K562 (cell line): ENCODE data around the gene MFAP1. TPM values are rescaled to one million over a fixed set of nuclear protein-coding genes. Genes with fewer than 3 reads are reported as not detected.
A peak's percentile ranks its signal among the peaks of the same experiment; 100 is the strongest.

Source experiments
- BRCA1 ChIP-seq, 2 experiments: fragments of 450-650 bp in 1 of 2; sonication (generic) in 1 of 2; formaldehyde crosslinking in 1 of 2; IDR thresholded peaks; 2 replicates each; pipeline versions ENCODE4 v1.5.0 to v1.6.1; 2017 to 2020; ENCODE audit warnings: mild to moderate bottlenecking in 1 of 2, missing genetic modification reagents in 1 of 2
- DMBX1 ChIP-seq: fragments of 250-450 bp; sonication (Bioruptor Pico); IDR thresholded peaks from 2 replicates; pipeline ENCODE4 v1.8.0; 2022; ENCODE audit warnings: inconsistent platforms, mild to moderate bottlenecking, moderate library complexity, borderline replicate concordance
- ETS2 ChIP-seq: IDR thresholded peaks from 2 replicates; pipeline ENCODE4 v1.6.1; 2016; ENCODE audit warnings: borderline replicate concordance, missing genetic modification characterization, mild to moderate bottlenecking, moderate library complexity, missing compliant biosample characterization; ENCODE audit not compliant: poor library complexity, severe bottlenecking
- HDGF ChIP-seq: fragments of 450-650 bp; IDR thresholded peaks from 2 replicates; pipeline ENCODE4 v1.6.1; 2016
- ILF3 ChIP-seq: fragments of 450-650 bp; IDR thresholded peaks from 2 replicates; pipeline ENCODE4 v1.6.1; 2018; ENCODE audit warnings: antibody characterized with exemption, mild to moderate bottlenecking, moderate library complexity, borderline replicate concordance
- MAFK ChIP-seq: IDR thresholded peaks from 2 replicates; pipeline ENCODE4 v1.6.1; 2011; ENCODE audit warnings: low read length, improper control_type of control experiment
- NR2F6 ChIP-seq: fragments of 450-650 bp; formaldehyde crosslinking; IDR thresholded peaks from 2 replicates; pipeline ENCODE4 v1.4.0; 2020; ENCODE audit warnings: mild to moderate bottlenecking
- POLR2B ChIP-seq: fragments of 450-650 bp; IDR thresholded peaks from 2 replicates; pipeline ENCODE4 v1.6.1; 2018; ENCODE audit warnings: low read depth; ENCODE audit not compliant: partially characterized antibody
- SPI1 ChIP-seq: IDR thresholded peaks from 2 replicates; pipeline ENCODE4 v1.6.1; 2011; ENCODE audit warnings: low read depth, low read length, control low read depth, borderline replicate concordance
- SREBF2 ChIP-seq: sonication (generic); formaldehyde crosslinking; IDR thresholded peaks from 2 replicates; pipeline ENCODE4 v1.4.0; 2020; ENCODE audit warnings: mild to moderate bottlenecking, missing genetic modification reagents
- YY1 ChIP-seq, 3 experiments: IDR thresholded peaks; 2 replicates each; pipeline ENCODE4 v1.6.1; 2011; ENCODE audit warnings: low read length in 2 of 3, mild to moderate bottlenecking in 2 of 3, moderate library complexity in 2 of 3, borderline replicate concordance in 1 of 3, control low read depth in 1 of 3, low read depth in 1 of 3; ENCODE audit not compliant: insufficient read depth in 3 of 3, insufficient replicate concordance in 2 of 3, control insufficient read depth in 1 of 3, insufficient read length in 1 of 3; ENCODE audit errors: extremely low read depth in 1 of 3
- ZC3H11A ChIP-seq: IDR thresholded peaks from 2 replicates; pipeline ENCODE4 v1.6.1; 2012; ENCODE audit warnings: low read depth, low read length, improper control_type of control experiment
- ZNF143 ChIP-seq: sonication (generic); formaldehyde crosslinking; IDR thresholded peaks from 2 replicates; pipeline ENCODE4 v1.9.0; 2022; ENCODE audit warnings: mild to moderate bottlenecking, missing genetic modification reagents
- ZNF23 ChIP-seq: fragments of 250-450 bp; sonication (Bioruptor Pico); IDR thresholded peaks from 2 replicates; pipeline ENCODE4 v1.4.0; 2020; ENCODE audit warnings: mild to moderate bottlenecking
- ZNF436 ChIP-seq: fragments of 250-450, 450-650 bp; sonication (Bioruptor Pico); formaldehyde crosslinking; IDR thresholded peaks from 2 replicates; pipeline ENCODE4 v1.7.0; 2020; ENCODE audit warnings: mild to moderate bottlenecking
- ZNF445 ChIP-seq: fragments of 250-450 bp; sonication (Bioruptor Pico); IDR thresholded peaks from 2 replicates; pipeline ENCODE4 v1.4.0; 2020; ENCODE audit warnings: low read depth, mild to moderate bottlenecking, moderate library complexity
- ZNF696 ChIP-seq: fragments of 250-450 bp; sonication (Bioruptor Pico); conservative IDR thresholded peaks from 2 replicates; pipeline ENCODE4 v1.4.0; 2020; ENCODE audit warnings: mild to moderate bottlenecking, moderate library complexity
- polyA plus RNA-seq, 8 experiments: library from polyadenylated mRNA; depleted of rRNA in 4 of 8; stranded (reverse) in 5 of 8; unstranded in 3 of 8; fragments of >200 nt; fragmentation: Nextera tagmentation in 2 of 8; fragmentation: Illumina TruSeq in 1 of 8; extraction: Ambion mirVana in 2 of 8; extraction: Trizol in 1 of 8; gene quantifications; 2 replicates each; pipeline versions ENCODE4 v1.2.1 to v1.2.3, GENCODE V29; 2011 to 2014; ENCODE audit warnings: inconsistent platforms in 1 of 8, missing spikeins in 1 of 8
- total RNA-seq, 7 experiments: library from RNA; depleted of rRNA in 6 of 7; stranded (reverse); fragments of >200 nt in 6 of 7; fragmentation: Illumina TruSeq in 2 of 7; extraction: Trizol in 2 of 7; gene quantifications; 2 replicates each; pipeline versions ENCODE4 v1.2.1 to v1.2.3, GENCODE V29; 2011 to 2021; ENCODE audit warnings: low replicate concordance in 1 of 7
- TF ChIP-seq, protein P1 (sequence below): fragments of 250-450 bp; sonication (Bioruptor Pico); IDR thresholded peaks from 2 replicates; pipeline ENCODE4 v1.5.0; 2022; ENCODE audit warnings: mild to moderate bottlenecking
- TF ChIP-seq, protein P2 (sequence below), 3 experiments: fragments of 200-800 bp in 1 of 3; sonication (Bioruptor generic) in 1 of 3; sonication (generic) in 1 of 3; formaldehyde crosslinking in 1 of 3; IDR thresholded peaks; 2 replicates each; pipeline versions ENCODE4 v1.6.1 to v1.8.0; 2016 to 2022; ENCODE audit warnings: mild to moderate bottlenecking in 2 of 3, missing compliant biosample characterization in 2 of 3, missing genetic modification characterization in 2 of 3, missing genetic modification reagents in 1 of 3
- TF ChIP-seq, protein P3 (sequence below): fragments of 150-350 bp; conservative IDR thresholded peaks from 2 replicates; pipeline ENCODE4 v1.6.1; 2014; ENCODE audit warnings: low read length

The MFAP1 gene
- total and polyA plus RNA-seq, 9 of the 15 experiments (the other 6 are each of a cell fraction or from before 2014, with no cell fraction given) = 34.9 to 64.1 (median 48.2) TPM

DNA sequence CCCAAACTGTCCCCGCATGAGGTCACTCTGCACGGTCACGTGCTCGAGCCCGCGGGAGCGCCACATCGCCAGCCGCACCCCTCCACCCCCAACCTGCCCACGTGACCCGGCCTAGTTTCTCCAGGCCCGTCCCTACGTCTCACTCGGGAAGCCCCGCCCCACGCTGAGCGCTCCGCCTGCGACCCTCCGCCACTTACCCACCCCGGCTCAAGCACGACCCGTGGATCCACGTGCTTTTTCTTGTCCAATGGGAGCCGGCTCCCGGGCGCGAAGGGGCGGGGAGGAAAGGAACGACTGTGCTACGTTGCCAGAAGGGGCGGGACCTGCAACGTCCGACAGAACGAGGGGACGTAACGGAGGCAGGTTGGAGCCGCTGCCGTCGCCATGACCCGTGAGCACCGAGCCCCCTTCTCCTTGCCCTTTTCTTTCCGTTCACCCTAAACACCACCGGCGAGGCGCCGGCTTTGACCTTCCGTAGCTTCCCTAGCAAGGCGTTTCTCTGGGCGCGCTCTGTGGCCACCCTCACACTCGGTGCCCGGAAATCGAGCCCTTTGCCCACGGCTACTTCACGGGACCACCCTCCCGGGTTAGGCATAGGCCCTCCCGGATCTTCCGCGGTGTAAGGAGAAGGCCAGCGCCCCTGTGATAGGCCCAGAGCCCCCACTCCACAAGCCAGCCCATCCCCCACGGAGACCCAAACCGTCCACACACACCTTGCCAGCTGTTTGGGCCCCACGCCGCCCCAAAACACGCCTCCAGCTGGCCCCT, 32.3 kb downstream of the MFAP1 start, which contains the start of gene SERF2 (continued):
- TF ChIP-seq ZNF445 (CRISPR knock-in tag) = no peak
- peak; percentile 29 to 82 (median 58) for TF ChIP-seq YY1 (IDR thresholded peaks at IDR 0.05; ENCODE audit: borderline replicate concordance in 1 of 3, control insufficient read depth in 1 of 3, extremely low read depth in 1 of 3, insufficient read depth in 3 of 3, insufficient read length in 1 of 3, insufficient replicate concordance in 2 of 3, low read depth in 1 of 3, low read length in 2 of 3)
- no peak for TF ChIP-seq SREBF2
- 0 out of 2 replicates have a peak, but pooled peaks have one; percentile 23 for TF ChIP-seq ZNF143 (CRISPR knock-in tag)
- TF ChIP-seq, protein P1, sequence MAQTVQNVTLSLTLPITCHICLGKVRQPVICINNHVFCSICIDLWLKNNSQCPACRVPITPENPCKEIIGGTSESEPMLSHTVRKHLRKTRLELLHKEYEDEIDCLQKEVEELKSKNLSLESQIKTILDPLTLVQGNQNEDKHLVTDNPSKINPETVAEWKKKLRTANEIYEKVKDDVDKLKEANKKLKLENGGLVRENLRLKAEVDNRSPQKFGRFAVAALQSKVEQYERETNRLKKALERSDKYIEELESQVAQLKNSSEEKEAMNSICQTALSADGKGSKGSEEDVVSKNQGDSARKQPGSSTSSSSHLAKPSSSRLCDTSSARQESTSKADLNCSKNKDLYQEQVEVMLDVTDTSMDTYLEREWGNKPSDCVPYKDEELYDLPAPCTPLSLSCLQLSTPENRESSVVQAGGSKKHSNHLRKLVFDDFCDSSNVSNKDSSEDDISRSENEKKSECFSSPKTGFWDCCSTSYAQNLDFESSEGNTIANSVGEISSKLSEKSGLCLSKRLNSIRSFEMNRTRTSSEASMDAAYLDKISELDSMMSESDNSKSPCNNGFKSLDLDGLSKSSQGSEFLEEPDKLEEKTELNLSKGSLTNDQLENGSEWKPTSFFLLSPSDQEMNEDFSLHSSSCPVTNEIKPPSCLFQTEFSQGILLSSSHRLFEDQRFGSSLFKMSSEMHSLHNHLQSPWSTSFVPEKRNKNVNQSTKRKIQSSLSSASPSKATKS (CRISPR knock-in tag) = no peak
- no peak for TF ChIP-seq ZNF23 (CRISPR knock-in tag)
- TF ChIP-seq HDGF = no peak
- no peak for TF ChIP-seq ETS2
- no peak for TF ChIP-seq BRCA1 (IDR thresholded peaks at IDR 0.05)
- 0 out of 2 replicates have a peak, but pooled peaks have one; percentile 87 for TF ChIP-seq BRCA1 (CRISPR knock-in tag; IDR thresholded peaks at IDR 0.05)
- TF ChIP-seq, protein P2, sequence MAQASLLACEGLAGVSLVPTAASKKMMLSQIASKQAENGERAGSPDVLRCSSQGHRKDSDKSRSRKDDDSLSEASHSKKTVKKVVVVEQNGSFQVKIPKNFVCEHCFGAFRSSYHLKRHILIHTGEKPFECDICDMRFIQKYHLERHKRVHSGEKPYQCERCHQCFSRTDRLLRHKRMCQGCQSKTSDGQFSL (CRISPR knock-in tag; IDR thresholded peaks at IDR 0.05) = 0 out of 2 replicates have a peak, but pooled peaks have one; percentile 20
- TF ChIP-seq, protein P2 (tag; IDR thresholded peaks at IDR 0.05) = no peak
- TF ChIP-seq NR2F6 = no peak
- TF ChIP-seq SPI1 = no peak
- TF ChIP-seq MAFK = no peak
- no peak for TF ChIP-seq ILF3
- no peak for TF ChIP-seq ZNF696 (CRISPR knock-in tag)
- peak; percentile 98 for TF ChIP-seq POLR2B
- no peak for TF ChIP-seq ZC3H11A
- TF ChIP-seq, protein P3, sequence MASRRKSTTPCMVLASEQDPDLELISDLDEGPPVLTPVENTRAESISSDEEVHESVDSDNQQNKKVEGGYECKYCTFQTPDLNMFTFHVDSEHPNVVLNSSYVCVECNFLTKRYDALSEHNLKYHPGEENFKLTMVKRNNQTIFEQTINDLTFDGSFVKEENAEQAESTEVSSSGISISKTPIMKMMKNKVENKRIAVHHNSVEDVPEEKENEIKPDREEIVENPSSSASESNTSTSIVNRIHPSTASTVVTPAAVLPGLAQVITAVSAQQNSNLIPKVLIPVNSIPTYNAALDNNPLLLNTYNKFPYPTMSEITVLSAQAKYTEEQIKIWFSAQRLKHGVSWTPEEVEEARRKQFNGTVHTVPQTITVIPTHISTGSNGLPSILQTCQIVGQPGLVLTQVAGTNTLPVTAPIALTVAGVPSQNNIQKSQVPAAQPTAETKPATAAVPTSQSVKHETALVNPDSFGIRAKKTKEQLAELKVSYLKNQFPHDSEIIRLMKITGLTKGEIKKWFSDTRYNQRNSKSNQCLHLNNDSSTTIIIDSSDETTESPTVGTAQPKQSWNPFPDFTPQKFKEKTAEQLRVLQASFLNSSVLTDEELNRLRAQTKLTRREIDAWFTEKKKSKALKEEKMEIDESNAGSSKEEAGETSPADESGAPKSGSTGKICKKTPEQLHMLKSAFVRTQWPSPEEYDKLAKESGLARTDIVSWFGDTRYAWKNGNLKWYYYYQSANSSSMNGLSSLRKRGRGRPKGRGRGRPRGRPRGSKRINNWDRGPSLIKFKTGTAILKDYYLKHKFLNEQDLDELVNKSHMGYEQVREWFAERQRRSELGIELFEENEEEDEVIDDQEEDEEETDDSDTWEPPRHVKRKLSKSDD = no peak
- no peak for TF ChIP-seq ZNF436 (CRISPR knock-in tag)
- TF ChIP-seq DMBX1 (CRISPR knock-in tag) = no peak
